Measurements from ENCODE around the gene KAZN. TPM values are rescaled to one million over a fixed set of nuclear protein-coding genes. Genes with fewer than 3 reads are reported as not detected.

The KAZN gene
- total RNA-seq, 4 donors from 2014 or later: 0.77 to 12.3 (median 4.9) TPM

- H3K4me1 ChIP-seq: no peaks in the 10 kb centered on the region
- intact Hi-C loops (cut with DNase I; ENCODE audit: low total_unique reads): no loop called here
- no peaks in the 10 kb centered on the region for H3K9me3 ChIP-seq
- TF ChIP-seq CTCF (IDR thresholded peaks at IDR 0.05) (no peak), POLR2A (IDR thresholded peaks at IDR 0.05) (no peak)
- H3K27me3 ChIP-seq: no peaks in the 10 kb centered on the region
- no peak for DNase-seq
- H3K4me3 ChIP-seq: no peak overlapping the region
- no peaks in the 10 kb centered on the region for H3K36me3 ChIP-seq
- H3K27ac ChIP-seq: no peak overlapping the region
Observed at GRCh38 chr1:14884614-14885175, 286.2 kb downstream of the KAZN start.

- intact Hi-C loops (cut with DNase I; ENCODE audit: low total_unique reads): no loop called here
Observed at GRCh38 chr1:14887044-14887566, 288.6 kb downstream of the KAZN start.

GRCh38 chr1:14887764-14888350 is 289.4 kb downstream of the KAZN start:
- no peaks in the 10 kb centered on the region for H3K36me3 ChIP-seq
- intact Hi-C loops (cut with DNase I; ENCODE audit: low total_unique reads): no loop called here
- TF ChIP-seq CTCF (IDR thresholded peaks at IDR 0.05) (no peak), POLR2A (IDR thresholded peaks at IDR 0.05) (no peak)

More at GRCh38 chr1:14887044-14887566, 288.6 kb downstream of the KAZN start:
- H3K36me3 ChIP-seq: no peaks in the 10 kb centered on the region
- H3K4me3 ChIP-seq: no peak overlapping the region
- no peaks in the 10 kb centered on the region for H3K9me3 ChIP-seq
- DNase-seq: no peak
- no peaks in the 10 kb centered on the region for H3K4me1 ChIP-seq
- H3K27ac ChIP-seq: no peak overlapping the region
- H3K27me3 ChIP-seq: no peaks in the 10 kb centered on the region
- TF ChIP-seq POLR2A (IDR thresholded peaks at IDR 0.05) (no peak), CTCF (IDR thresholded peaks at IDR 0.05) (no peak)

GRCh38 chr1:14888374-14888773 is 289.9 kb downstream of the KAZN start:
- TF ChIP-seq CTCF (IDR thresholded peaks at IDR 0.05): no peak
- no peaks in the 10 kb centered on the region for H3K27me3 ChIP-seq
- H3K4me1 ChIP-seq: no peaks in the 10 kb centered on the region
- H3K9me3 ChIP-seq: no peaks in the 10 kb centered on the region
- DNase-seq: no peak
- H3K4me3 ChIP-seq: no peak overlapping the region
- no peak overlapping the region for H3K27ac ChIP-seq
- intact Hi-C loops (cut with DNase I; ENCODE audit: low total_unique reads): no loop called here
- H3K36me3 ChIP-seq: no peaks in the 10 kb centered on the region

More at GRCh38 chr1:14887764-14888350, 289.4 kb downstream of the KAZN start:
- no peaks in the 10 kb centered on the region for H3K9me3 ChIP-seq
- no peaks in the 10 kb centered on the region for H3K27me3 ChIP-seq
- no peak for DNase-seq
- no peak overlapping the region for H3K4me3 ChIP-seq
- no peaks in the 10 kb centered on the region for H3K4me1 ChIP-seq
- H3K27ac ChIP-seq: no peak overlapping the region

GRCh38 chr1:14889825-14890440 is 291.4 kb downstream of the KAZN start:
- Histone ChIP-seq H3K4me3 (no peak overlapping the region), H3K27me3 (no peaks in the 10 kb centered on the region), H3K36me3 (no peaks in the 10 kb centered on the region), H3K9me3 (no peaks in the 10 kb centered on the region), H3K27ac (no peak overlapping the region), H3K4me1 (no peaks in the 10 kb centered on the region)
- no peak for DNase-seq
- intact Hi-C loops (cut with DNase I; ENCODE audit: low total_unique reads): no loop called here
- TF ChIP-seq POLR2A (IDR thresholded peaks at IDR 0.05): no peak
- no peak for TF ChIP-seq CTCF (IDR thresholded peaks at IDR 0.05)
